Fibroblast of skin of back (primary cell): ENCODE results near the gene CAMK4.
"Not testable (repeated sequence)": the region's sequence is repeated elsewhere in the genome, so short reads cannot be mapped to it uniquely, and the experiment has no call there.

Experiments
- DNase-seq: peaks from one replicate; pipeline ENCODE4 v3.0.0-alpha.2; 2013

The CAMK4 gene

DNA sequence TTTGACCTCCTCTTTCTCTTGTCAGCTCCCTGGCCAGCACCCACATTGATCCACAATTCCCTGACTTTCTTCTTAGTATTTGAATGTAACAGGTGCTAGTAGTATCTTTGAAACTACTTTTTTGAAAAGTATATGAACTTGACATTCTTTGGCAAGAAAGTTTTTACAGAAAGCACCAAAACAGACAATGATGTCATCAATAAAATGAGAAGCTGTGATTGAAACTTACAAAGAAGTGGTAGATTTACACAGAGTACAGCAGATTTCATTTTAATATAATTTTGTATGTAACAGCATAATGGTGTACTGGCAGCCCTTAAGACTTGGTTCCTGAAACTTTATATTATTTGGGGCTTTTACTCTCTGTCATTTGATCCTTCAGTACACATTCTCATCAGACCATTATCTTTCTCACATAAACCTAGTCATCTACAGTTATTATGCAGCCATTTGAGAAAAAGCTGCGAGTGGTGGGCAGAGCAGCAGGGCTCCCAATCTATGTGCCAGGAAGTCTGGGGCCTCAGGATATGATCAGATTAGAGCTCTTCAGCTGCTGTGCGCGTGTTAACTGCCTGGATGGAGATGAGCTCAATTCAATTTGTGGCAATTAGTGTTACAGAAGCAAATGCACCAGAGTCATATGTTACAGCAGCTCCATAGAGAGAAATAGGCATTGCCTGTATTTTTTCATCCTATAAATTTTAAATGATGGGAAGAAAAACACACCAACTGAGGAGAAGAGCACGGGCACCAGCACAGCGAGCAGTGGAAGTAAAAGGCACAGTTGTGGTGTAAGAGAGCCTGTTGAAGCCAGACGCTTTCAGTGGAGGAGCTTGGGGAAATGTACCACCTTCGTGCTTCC, 162.0 kb downstream of the CAMK4 start:
- no peak for DNase-seq

DNA sequence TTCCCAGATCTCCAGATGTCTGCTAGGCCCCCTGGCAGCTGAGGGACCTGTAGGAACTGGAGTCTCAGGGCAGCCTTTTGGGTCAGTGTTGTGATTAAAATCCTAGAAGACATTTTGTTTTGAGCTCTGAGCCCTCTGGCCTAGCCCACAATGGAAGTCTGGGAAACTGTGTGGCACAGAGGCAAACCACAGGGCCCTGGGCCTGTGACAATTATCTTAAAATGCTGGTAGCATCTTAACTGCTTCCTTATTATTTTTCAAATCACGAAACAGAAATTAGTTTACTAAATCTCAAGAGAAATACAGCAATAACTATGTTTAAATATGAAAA, 162.6 kb downstream of the CAMK4 start:
- DNase-seq: no peak

DNA sequence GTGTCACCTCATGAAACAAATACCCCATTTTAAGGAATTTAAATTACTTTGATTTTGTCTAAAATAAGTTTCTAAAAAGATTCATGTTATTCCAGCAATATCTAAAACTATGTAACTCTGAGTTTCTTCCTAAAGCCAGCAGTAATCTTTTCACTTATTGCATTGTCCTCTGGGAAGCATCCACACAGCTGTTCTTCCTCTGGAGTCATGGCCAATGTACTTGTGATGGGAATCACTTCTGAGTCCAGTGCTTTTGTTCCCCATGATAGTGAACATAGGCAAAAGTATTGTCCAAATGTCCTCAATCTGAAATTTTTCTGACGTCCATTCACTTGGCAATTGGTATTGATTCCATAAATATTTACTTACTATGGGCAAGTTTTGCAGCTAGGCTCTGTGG, 163.2 kb downstream of the CAMK4 start:
- no peak for DNase-seq

DNA sequence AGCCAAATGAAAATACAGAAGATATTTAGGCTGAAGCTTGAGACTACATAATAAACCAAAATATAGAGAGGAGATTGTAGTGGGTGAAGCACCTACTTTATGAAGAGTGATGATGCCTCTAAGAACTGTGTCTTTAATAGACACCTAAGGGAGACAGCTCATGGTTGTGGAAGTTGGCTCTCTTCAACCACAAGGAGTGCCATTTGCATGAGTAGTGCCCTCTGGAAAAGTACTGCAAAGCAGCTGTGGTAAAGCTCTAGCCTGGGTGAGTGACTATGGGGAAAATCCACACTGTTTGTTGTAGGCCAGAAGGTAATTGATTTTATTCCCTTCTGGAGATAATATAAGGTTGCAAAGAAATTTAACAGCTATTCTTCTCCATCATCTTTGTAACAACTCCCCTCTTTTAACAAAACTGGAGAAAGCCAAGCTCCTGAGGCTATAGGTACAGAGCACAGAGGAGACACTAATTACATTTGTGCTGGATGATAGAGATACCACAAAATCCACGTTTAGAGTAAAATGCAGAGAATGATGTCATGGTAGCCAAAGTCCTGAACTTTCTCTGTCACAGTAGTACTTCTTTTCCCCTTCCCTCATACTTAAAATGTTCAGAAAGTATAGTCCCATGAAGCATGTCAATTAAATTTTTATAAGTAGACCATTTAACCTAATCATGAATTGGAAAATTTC, 165.4 kb downstream of the CAMK4 start:
- DNase-seq: peak; percentile 75

DNA sequence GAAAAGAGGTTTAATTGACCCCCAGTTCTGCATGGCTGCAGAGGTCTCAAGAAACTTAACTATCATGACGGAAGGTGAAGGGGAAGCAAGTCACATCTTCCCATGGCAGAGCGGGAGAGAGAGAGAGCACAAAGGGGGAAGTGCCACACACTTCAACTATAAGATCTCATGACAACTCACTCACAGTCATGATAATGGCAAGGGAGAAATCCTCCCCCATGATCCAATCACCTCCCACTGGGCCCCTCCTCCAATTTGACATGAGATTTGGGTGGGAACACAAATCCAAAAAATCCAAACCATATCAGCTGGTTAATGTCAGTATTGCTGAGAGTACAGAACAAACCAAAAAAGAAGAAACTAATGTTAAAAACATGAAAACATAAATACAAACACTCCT, 168.0 kb downstream of the CAMK4 start:
- no peak for DNase-seq

DNA sequence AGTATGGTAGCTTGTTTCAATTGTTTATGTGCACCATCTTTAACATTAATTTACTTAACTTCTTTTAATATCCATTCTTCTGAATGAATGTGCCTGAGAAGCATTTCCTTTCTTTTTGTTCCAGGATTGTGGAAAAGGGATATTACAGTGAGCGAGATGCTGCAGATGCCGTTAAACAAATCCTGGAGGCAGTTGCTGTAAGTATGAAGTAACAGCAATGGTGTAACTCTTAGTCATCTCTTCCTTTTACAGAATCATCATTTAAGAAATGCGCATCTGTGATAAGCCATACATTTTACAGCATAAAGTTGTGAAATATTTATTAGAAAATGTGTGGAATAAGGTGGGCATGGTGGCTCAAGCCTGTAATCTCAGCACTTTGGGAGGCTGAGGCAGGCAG, 170.4 kb downstream of the CAMK4 start:
- peak; percentile 49 for DNase-seq

DNA sequence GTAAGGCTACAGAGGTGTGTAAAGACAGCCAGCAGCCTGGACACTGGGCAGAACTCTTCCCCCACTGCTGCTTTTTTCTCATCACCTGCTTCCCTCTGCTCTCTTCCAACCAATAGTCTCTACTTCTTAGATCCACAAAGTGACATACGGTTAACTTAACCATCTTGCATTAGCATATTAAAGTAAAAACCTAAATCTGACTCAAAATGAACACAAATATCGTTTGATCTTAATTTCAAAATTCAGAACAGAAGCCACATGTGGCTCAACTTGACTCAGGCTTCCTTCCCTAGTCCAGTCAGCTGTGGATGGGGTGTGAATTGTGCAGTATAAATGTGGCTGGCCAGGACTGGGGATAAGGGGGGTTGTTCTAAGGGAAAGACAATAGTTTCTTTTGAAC, 173.8 kb downstream of the CAMK4 start:
- DNase-seq: no peak

DNA sequence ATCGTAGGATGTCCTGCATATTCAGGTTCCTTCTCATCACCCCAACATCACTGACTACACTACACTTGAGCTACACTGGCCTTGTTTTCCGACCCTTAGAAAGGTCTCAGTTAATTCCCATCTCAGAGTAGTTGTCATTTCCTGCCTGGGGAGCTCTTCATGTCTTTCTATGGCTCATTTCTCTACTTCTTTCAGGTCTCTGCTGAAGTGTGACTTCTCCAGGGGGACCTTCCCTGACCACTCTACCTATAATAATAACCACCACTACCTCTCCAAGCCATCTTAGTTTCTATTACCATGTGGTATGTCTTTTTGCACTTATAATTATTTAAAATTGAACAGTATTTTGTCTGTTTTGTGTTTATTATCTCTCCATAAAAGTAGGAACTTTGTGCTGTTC, 174.9 kb downstream of the CAMK4 start:
- DNase-seq: no peak

DNA sequence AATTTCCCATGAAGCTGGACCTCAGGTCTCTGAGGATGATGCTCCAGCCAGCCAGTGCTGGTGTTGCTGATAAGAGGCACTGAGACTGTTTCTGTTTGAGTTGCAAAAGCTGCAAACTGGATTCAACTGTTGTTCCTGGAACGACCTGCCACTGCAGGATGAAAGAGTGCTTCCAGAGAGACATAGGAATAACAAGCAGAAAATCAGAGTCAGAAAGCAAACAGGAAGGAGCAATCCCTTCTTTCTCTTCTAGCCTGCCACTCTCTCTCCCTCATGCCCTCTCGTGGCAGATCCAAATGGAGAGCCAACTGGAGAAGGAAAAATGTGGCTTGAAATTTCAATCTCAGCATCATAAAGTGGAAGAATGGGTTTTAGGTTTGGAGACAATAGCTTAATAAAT, 177.7 kb downstream of the CAMK4 start:
- DNase-seq: no peak

DNA sequence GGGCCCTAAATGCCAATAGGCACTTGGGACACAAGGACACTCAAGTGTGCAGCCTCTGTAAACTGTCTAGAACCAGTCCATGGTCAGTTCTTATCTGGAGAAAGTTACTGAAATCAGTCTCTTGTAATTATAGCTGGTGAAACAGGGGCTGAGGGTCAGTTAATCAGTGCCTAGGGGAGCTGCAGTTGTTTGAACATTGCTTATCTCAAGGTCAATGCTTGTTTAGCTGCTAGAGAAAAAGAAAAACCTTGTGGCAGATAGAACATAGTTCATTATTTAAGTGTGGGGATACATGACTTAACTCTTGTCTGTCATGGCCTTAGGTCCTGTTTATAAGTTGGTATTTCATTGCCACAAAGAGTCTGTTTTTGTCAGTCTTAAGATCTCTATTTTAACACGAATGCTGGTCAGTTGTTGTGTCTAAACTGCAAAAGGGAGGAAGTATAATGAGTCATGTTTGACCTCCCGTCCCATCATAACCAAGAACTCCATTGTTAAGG, 180.1 kb downstream of the CAMK4 start:
- DNase-seq: no peak

DNA sequence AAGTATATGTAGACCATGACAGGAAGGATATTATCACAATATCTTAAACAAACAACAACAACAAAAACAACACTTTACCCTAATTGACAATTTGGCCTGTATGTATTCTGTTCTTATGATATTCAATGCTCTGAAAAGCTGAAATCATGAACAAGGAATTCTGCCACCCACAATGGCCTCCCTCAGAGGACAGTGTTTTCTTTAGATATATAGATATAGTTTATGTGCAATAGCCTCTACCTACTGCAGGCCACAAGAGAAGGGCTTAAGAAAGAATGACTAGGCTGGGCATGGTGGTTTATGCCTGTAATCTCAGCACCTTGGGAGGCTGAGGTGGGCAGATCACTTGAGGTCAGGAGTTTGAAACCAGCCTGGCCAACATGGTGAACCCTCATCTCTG, 183.4 kb downstream of the CAMK4 start:
- no peak for DNase-seq

DNA sequence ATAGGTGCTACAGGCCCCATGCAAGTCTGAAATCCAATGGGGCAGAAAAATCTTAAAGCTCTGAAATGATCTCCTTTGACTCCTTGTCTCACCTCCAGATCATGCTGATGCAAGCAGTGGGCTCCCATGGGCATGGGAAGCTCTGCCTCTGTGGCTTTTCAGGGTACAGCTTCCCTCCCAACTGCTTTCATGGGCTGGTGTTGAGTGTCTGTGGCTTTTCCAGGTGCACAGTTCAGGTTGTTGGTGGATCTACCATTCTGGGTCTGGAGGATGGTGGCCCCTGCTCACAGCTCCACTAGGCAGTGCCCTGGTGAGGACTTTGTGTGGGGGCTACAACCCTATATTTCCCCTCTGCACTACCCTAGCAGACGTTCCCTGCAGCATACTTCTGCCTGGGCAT, 184.6 kb downstream of the CAMK4 start:
- no peak for DNase-seq

DNA sequence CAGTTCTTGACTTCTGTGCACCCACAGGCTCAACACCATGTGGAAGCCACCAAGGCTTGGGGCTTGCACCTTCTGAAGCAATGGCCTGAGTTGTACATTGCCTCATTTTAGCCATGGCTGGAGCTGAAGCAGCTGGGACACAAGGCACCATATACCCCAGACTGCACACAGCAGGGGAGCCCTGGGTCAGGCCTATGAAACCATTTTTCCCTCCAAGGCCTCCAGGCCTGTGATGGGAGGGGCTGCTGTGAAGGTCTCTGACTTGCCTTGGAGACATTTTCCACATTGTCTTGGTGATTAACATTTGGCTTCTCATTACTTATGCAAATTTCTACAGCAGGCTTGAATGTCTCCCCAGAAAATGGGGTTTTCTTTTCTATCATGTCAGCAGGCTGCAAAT, 185.1 kb downstream of the CAMK4 start:
- not testable (repeated sequence) for DNase-seq

DNA sequence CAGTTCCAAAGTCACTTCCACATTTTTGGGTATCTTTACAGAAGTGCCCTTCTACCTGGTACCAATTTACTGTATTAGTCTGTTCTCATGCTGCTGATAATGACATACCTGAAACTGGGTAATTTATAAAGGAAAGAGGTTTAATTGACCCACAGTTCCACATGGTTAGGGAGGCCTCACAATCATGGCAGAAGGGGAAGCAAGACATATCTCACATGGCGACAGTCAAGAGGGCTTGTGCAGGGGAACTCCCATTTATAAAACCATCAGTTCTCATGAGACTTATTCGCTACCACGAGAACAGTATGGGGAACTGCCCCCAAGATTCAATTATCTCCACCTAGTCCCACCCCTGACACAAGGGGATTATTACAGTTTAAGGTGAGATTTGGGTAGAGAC, 185.9 kb downstream of the CAMK4 start:
- not testable (repeated sequence) for DNase-seq

DNA sequence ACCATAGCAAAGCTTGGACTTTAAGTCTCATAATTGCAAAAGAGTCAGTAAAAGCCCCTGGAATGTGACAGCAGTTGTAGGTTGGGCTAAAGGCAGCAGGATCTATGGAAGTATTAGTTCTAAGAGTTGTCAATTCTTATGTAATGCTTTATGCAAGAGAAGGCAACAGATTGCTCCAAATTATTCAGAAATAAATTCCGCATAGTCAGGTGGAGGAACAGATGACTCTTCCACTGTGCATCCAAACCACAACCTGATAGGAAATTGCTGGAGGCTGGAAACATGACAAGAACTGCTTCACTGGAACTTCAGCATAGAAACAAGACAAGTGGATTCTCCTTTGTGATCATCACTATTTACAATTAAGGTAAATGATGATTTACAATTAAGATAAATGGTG, 187.1 kb downstream of the CAMK4 start:
- no peak for DNase-seq

DNA sequence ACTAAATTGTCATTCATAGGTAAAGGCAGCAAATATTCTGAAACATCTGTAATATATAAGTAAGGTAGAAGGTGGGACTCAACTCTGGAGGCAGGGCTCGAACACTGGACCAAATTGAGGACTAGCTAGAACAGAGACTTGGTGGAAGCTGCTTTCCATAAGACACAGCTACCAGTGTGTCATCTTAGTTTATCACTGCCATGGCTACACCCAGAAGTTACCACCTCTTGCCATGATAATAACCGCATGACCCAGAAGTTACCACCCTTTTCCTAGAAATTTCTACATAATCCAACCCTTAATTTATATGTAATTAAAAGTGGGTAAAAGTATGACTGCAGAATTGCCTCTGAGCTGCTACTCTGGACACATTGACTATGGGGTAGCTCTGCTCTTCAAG, 188.4 kb downstream of the CAMK4 start:
- no peak for DNase-seq

DNA sequence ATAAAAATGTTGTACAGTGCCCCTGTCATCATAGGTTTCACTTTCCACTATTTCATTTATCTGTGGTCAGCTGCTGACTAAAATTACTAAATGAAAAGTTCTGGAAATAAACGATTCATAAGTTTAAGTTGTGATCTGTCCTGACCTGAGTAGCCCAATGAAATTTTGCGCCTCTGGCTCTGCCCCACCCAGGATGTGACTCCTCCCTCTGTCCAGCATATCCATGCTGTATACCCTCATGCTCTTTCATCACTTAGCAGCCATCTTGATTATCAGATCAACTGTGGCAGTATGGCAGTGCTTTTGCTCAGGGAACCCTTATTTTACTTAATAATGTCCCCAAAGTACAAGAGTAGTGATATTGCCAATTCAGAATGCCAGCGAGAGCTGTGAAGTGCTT, 190.9 kb downstream of the CAMK4 start:
- DNase-seq: no peak

DNA sequence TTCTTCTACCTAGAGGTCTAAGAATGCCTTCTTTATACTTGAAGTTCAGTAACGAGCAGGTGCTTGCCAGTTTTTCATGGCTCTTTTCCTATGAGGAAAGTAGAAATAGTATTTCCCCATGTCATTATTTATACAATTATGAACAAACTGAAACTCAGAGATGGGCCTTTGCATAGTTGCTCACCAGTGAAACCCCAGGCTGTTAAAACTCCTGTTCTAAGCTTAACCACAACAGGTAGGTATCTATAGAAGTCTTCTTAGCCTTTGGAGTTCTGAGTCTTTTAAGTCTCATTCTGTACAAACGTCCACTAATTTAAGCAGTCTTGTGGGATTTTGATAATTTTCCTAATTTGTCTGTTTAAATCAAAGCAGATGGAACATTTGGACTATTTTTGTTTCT, 198.1 kb downstream of the CAMK4 start:
- DNase-seq: no peak

DNA sequence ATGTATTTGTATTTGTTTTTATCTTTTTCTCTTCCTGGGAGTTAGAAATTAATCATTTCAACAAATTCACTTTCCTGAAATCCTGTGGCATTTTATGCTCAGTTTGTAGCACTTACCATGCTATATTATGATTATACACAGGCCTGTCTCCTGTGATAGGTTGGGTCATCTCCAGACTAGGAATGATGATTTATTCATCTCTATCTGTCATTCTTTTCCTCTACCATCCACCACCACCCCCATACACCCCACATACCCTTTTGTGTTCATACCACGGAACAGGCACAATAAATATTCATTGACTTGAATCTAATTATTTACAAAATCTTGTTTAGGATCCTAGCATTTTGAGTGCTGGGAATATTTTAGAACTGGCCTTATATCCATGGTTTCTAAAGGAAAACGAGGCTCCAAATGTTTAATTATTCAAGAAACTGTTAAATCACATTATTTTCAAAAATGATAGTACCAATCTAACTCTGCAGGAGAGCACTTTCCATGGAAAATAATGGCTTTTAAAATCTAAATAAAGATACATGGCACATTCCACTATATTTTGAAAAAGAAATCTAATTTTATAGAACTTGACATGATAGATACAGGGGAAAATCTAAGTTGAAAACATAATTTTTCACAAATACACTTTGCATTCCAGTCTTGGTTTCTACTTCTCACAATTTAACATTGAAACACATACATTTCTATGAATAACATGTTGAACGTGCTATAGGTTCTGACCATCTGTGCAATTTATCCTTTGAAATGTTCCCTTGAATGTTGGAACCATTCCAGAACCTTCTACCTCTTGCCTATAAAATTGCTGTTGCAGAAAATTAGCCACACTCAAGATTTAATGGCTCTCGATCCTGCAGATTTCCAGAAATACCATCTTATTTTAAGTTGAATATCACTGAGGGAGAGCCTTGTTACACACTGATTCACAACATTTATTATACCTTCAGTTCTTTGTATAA, 198.8 kb downstream of the CAMK4 start:
- DNase-seq: no peak

DNA sequence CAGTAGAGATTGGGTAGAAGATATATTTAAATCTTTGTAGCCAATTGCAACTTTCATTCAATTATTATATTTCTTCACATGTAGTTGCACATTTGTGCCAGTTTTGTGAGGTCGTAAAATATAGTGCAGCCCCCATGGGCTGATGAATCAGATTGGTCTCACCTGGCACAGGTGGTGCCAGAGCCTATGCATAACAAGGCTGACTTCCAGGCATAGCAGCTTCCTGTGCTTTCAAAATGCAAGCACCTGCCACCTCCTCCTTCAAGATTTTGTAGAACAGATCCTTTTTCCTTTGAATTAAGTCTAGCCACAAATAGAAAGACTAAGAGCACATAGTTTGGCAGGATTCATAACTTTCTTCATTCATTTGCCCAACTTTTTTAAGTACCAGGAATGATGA, 201.0 kb downstream of the CAMK4 start:
- DNase-seq: no peak

DNA sequence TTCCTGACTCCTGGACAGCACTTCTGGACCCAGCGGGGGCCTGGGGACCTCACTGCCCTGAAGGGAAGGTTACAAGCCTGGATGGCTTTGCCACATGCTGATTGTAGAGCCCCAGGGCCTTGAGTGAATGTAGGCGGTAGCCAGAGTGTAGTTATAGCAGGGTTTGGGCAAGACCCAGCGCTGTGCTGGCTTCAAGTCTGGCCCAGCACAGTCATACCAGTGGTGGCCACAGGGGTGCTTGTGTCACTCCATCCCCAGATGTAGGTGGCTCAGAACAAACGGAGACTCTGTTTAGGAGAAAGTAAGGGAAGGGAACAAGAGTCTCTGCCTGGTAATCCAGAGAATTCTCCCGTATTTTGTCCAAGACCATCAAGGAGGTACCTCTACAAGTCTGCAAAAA, 203.6 kb downstream of the CAMK4 start:
- DNase-seq: no peak

DNA sequence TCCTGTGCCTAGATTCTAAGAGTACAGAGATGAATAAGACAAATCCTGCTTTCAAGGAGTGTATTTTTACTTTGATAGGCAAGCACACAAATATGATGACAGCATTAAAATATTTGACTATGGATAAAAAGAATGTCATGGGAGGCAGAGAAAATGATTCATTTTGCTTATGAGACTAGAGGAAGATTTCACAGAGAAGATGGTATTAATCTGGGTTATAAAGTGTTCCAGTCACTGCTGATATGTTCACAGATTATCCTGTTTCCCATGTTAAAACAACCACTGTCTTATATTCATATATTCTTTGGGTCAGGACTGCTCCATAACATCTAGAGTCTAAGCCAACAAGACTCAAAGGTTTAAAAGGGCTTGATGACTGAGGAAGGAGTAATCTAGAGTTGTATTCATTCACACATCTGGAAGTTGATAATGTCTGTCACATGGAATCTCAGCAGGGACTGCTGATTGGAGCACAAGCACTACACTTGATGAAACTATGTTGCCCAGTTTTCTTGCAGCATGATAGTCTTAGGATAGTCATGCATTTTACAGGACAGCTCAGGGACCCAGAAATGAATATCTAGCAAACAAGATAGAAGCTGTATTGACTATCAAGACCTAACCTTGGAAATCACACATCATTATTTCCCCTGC, 208.8 kb downstream of the CAMK4 start:
- DNase-seq: peak; percentile 76

DNA sequence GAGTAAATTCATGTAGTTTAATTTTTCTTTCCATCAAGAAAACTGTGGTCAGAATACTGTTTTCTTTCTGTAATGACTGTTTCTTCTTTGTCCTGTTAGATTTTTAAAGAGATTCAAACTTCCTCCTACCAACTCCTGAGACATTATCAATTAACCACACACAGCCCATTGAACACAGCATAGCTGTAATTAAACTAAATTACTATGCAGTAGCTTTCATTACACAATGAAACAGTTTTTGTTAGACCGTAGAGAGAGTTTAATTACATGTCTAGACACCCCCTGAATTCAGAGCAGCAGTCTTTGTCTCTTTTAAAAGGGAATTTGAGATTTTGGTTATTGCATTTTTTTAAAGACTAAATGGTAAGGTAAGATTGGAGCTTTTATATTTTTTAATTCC, 210.6 kb downstream of the CAMK4 start:
- DNase-seq: no peak
